GM18867 (cell line): ENCODE measurements around the gene ZSWIM6.

ENCODE experiments used
- ATAC-seq: cut with Tn5 transposase; IDR thresholded peaks from one replicate; pipeline ENCODE4 v1.9.1; 2021; ENCODE audit warnings: mild to moderate bottlenecking, moderate library complexity; ENCODE audit not compliant: unreplicated experiment

ZSWIM6 gene

GRCh38 chr5:61586096-61587084, 254.3 kb downstream of the ZSWIM6 start:
- no peak for ATAC-seq

- ATAC-seq: no peak
Measured at GRCh38 chr5:61587125-61587524, 255.1 kb downstream of the ZSWIM6 start.

GRCh38 chr5:61588216-61588615, 256.2 kb downstream of the ZSWIM6 start:
- no peak for ATAC-seq

- ATAC-seq: no peak
Measured at GRCh38 chr5:61589946-61590345, 257.9 kb downstream of the ZSWIM6 start.

- ATAC-seq: no peak
Measured at GRCh38 chr5:61590473-61590872, 258.4 kb downstream of the ZSWIM6 start.

- no peak for ATAC-seq
Measured at GRCh38 chr5:61591859-61592258, 259.8 kb downstream of the ZSWIM6 start.

- no peak for ATAC-seq
Measured at GRCh38 chr5:61595426-61595825, 263.4 kb downstream of the ZSWIM6 start.
